Measurements from ENCODE around the gene CRIP2. TPM values are rescaled to one million over a fixed set of nuclear protein-coding genes. Genes with fewer than 3 reads are reported as not detected.

CRIP2 gene
- total and polyA plus RNA-seq, 2 donors (not counting 3 experiments of a cell fraction or from before 2014, with no cell fraction given), result 322 to 954 TPM

DNA sequence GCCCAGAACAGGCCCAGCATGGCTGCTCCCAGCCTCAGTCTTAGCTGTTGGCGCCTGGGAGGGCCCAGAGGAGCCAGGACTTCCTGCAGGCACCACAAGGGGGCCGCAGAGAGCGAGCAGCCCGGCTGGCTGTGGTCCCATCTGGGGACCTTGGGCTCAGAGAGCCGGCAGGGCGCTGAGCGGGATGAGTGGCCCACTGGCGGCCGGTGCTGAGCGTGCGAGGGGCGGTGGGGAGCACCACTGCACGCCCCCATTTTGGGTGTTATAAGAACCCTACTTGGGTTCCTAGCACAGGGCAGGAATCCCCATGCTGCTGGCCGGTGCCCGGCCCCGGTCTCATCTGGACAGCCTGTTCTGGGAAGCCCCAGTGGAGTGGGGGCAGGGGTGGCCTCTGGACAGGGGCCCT is 25.9 kb upstream of the CRIP2 start:
- ChIA-PET CTCF (interaction anchor here (0.6 to 1.9 kb wide), 20 partner anchors 9 to 132 kb away, joined by 3 to 31 read pairs (median 4); partner anchors contain the start of gene CRIP1), POLR2A (no interaction called here)
- no peaks in the 10 kb centered on the region for H3K27me3 ChIP-seq (ENCODE audit: control insufficient read depth in 2 of 2, insufficient read depth in 2 of 2, low read length in 2 of 2)
- no peak overlapping the region for H3K27ac ChIP-seq (ENCODE audit: insufficient read depth, low read depth, low read length)
- H3K4me1 ChIP-seq (ENCODE audit: control insufficient read depth, extremely low read depth, insufficient read depth, low read length), result no peaks in the 10 kb centered on the region
- no peak overlapping the region for H2AFZ ChIP-seq (ENCODE audit: low read depth, low read length)
- H3K9ac ChIP-seq (replicated peaks; ENCODE audit: extremely low read depth, insufficient read depth, low read length), result peak overlapping the region; percentile 22
- no peaks in the 10 kb centered on the region for H3K9me3 ChIP-seq (replicated peaks; ENCODE audit: control insufficient read depth, insufficient read depth, low read length)
- H3K79me2 ChIP-seq (ENCODE audit: control insufficient read depth, insufficient read depth, low read length), result peaks cover 6% of the 10 kb centered on the region
- TF ChIP-seq, protein P1, sequence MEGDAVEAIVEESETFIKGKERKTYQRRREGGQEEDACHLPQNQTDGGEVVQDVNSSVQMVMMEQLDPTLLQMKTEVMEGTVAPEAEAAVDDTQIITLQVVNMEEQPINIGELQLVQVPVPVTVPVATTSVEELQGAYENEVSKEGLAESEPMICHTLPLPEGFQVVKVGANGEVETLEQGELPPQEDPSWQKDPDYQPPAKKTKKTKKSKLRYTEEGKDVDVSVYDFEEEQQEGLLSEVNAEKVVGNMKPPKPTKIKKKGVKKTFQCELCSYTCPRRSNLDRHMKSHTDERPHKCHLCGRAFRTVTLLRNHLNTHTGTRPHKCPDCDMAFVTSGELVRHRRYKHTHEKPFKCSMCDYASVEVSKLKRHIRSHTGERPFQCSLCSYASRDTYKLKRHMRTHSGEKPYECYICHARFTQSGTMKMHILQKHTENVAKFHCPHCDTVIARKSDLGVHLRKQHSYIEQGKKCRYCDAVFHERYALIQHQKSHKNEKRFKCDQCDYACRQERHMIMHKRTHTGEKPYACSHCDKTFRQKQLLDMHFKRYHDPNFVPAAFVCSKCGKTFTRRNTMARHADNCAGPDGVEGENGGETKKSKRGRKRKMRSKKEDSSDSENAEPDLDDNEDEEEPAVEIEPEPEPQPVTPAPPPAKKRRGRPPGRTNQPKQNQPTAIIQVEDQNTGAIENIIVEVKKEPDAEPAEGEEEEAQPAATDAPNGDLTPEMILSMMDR (IDR thresholded peaks at IDR 0.05; ENCODE audit: extremely low read depth in 1 of 2, insufficient read depth in 1 of 2, low read depth in 1 of 2, low read length in 2 of 2), result peak; percentile 83 to 92
- no peak for TF ChIP-seq GATA2 (IDR thresholded peaks at IDR 0.05; ENCODE audit: insufficient read depth, insufficient read length, low read depth, low read length)
- no TSS peak for BruUV-seq (replicated peaks)
- dilution Hi-C loops (cut with MboI; ENCODE audit: extremely low pct_ligation_motif_present, low sequenced_read_pairs) (no loop called here), intact Hi-C loops (cut with micrococcal nuclease) (loop anchor here (1.0 kb wide), 4 partner anchors 33 to 80 kb away; no protein-coding TSS in a partner anchor)
- DNase-seq (ENCODE audit: low read depth, low spot score), result peak; percentile 74
- no peaks in the 10 kb centered on the region for H3K9me1 ChIP-seq (replicated peaks; ENCODE audit: control insufficient read depth, extremely low read depth, insufficient read depth, low read length)
- H4K20me1 ChIP-seq (replicated peaks; ENCODE audit: control insufficient read depth, extremely low read depth, insufficient read depth, low read length), result no peaks in the 10 kb centered on the region
- peak; percentile 82 for FAIRE-seq
- H3K4me3 ChIP-seq (replicated peaks in 1 of 3; ENCODE audit: insufficient read depth in 1 of 3, low read depth in 1 of 3, low read length in 3 of 3), result no peak overlapping the region
- peaks cover 3 to 25% of the 10 kb centered on the region in 2 experiments for H3K36me3 ChIP-seq (ENCODE audit: control insufficient read depth in 2 of 2, extremely low read depth in 1 of 2, insufficient read depth in 2 of 2, low read length in 2 of 2)
- no peak overlapping the region for H3K4me2 ChIP-seq (ENCODE audit: insufficient read depth, low read length)

DNA sequence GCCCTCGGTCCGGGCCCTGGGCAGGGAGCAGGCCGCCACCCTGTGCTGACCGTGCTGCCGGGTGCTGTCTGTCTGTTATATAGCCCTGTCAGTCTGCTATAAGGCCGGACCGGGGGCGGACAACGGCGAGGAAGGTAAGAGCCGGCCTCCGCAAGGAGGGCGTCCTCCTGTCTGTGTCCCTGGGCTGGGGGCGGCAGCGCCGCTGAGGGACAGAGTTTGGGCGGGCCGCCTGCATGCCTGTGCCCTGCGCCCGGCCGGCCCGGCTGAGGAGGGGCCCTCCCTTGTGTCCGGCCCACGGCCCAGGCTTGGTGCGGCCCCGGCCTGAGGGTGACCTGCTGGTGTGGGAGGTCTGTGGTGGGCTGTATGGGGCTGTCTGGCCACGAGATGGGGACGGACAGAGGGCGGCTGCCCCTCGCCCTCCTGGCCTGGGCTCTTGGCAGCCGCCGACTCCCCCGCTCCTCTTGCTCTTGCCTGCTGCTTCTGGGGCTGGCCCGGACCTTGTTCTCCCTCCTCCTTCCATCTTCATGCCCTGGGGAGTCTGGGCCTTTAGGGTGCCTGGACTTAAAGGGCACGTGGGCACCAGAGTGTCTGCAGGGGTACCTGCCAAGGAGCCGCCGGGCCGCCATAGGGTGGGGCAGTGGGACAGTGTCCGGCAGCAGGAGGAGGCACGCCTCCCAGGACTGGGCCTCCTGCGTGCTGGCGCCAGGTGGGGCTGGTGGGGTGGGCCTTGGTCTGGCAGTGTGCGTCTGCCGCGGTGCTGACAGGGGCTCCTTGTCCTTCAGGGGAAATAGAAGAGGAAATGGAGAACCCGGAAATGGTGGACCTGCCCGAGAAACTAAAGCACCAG is 25.1 kb upstream of the CRIP2 start:
- TF ChIP-seq GATA2 (IDR thresholded peaks at IDR 0.05; ENCODE audit: insufficient read depth, insufficient read length, low read depth, low read length) (no peak), POLR2A (IDR thresholded peaks at IDR 0.05; ENCODE audit: low read depth, low read length) (no peak), MYC (IDR thresholded peaks at IDR 0.05; ENCODE audit: low read depth, low read length) (no peak), POLR2AphosphoS5 (IDR thresholded peaks at IDR 0.05; ENCODE audit: insufficient read depth, low read depth, low read length) (no peak), FOS (IDR thresholded peaks at IDR 0.05; ENCODE audit: borderline replicate concordance, insufficient read depth, low read length) (no peak), JUN (IDR thresholded peaks at IDR 0.05; ENCODE audit: borderline replicate concordance, insufficient read depth, insufficient read length, low read depth) (no peak), EZH2 (IDR thresholded peaks at IDR 0.05; ENCODE audit: borderline replicate concordance, low read depth, low read length, severe bottlenecking) (no peak)
- TF ChIP-seq, protein P1 (IDR thresholded peaks at IDR 0.05; ENCODE audit: extremely low read depth in 1 of 2, insufficient read depth in 1 of 2, low read depth in 1 of 2, low read length in 2 of 2), result no peak
- TF ChIP-seq, protein P2, sequence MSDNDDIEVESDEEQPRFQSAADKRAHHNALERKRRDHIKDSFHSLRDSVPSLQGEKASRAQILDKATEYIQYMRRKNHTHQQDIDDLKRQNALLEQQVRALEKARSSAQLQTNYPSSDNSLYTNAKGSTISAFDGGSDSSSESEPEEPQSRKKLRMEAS (IDR thresholded peaks at IDR 0.05; ENCODE audit: insufficient read depth, insufficient read length), result no peak
- no peak overlapping the region for H3K9ac ChIP-seq (replicated peaks; ENCODE audit: extremely low read depth, insufficient read depth, low read length)
- no peaks in the 10 kb centered on the region for H4K20me1 ChIP-seq (replicated peaks; ENCODE audit: control insufficient read depth, extremely low read depth, insufficient read depth, low read length)
- no peak overlapping the region for H2AFZ ChIP-seq (ENCODE audit: low read depth, low read length)
- peaks cover 3 to 31% of the 10 kb centered on the region in 2 experiments for H3K36me3 ChIP-seq (ENCODE audit: control insufficient read depth in 2 of 2, extremely low read depth in 1 of 2, insufficient read depth in 2 of 2, low read length in 2 of 2)
- ChIA-PET CTCF (interaction anchor here (1.1 kb wide), 1 partner anchor 31 kb away, joined by 14 read pairs; no protein-coding TSS in a partner anchor), POLR2A (no interaction called here)
- H3K79me2 ChIP-seq (ENCODE audit: control insufficient read depth, insufficient read depth, low read length), result peaks cover 6% of the 10 kb centered on the region
- H3K9me1 ChIP-seq (replicated peaks; ENCODE audit: control insufficient read depth, extremely low read depth, insufficient read depth, low read length), result no peaks in the 10 kb centered on the region
- H3K4me3 ChIP-seq (replicated peaks in 1 of 3; ENCODE audit: insufficient read depth in 1 of 3, low read depth in 1 of 3, low read length in 3 of 3), result no peak overlapping the region
- BruUV-seq (replicated peaks), result no TSS peak
- no peaks in the 10 kb centered on the region for H3K9me3 ChIP-seq (replicated peaks; ENCODE audit: control insufficient read depth, insufficient read depth, low read length)
- no peak overlapping the region for H3K27ac ChIP-seq (ENCODE audit: insufficient read depth, low read depth, low read length)
- H3K4me2 ChIP-seq (ENCODE audit: insufficient read depth, low read length), result no peak overlapping the region
- no peaks in the 10 kb centered on the region for H3K27me3 ChIP-seq (ENCODE audit: control insufficient read depth in 2 of 2, insufficient read depth in 2 of 2, low read length in 2 of 2)
- dilution Hi-C loops (cut with MboI; ENCODE audit: extremely low pct_ligation_motif_present, low sequenced_read_pairs), result no loop called here
- DNase-seq (ENCODE audit: low read depth, low spot score) (no peak), FAIRE-seq (no peak)
- intact Hi-C loops (cut with micrococcal nuclease), result no loop called here
- no peaks in the 10 kb centered on the region for H3K4me1 ChIP-seq (ENCODE audit: control insufficient read depth, extremely low read depth, insufficient read depth, low read length)

All from endothelial cell of umbilical vein (primary cell).